ENCODE results near the gene CUX1. TPM values are rescaled to one million over a fixed set of nuclear protein-coding genes. Genes with fewer than 3 reads are reported as not detected.

Gene CUX1
- total RNA-seq, 4 donors from 2014 or later = 56.9 to 124 (median 93.2) TPM

DNA sequence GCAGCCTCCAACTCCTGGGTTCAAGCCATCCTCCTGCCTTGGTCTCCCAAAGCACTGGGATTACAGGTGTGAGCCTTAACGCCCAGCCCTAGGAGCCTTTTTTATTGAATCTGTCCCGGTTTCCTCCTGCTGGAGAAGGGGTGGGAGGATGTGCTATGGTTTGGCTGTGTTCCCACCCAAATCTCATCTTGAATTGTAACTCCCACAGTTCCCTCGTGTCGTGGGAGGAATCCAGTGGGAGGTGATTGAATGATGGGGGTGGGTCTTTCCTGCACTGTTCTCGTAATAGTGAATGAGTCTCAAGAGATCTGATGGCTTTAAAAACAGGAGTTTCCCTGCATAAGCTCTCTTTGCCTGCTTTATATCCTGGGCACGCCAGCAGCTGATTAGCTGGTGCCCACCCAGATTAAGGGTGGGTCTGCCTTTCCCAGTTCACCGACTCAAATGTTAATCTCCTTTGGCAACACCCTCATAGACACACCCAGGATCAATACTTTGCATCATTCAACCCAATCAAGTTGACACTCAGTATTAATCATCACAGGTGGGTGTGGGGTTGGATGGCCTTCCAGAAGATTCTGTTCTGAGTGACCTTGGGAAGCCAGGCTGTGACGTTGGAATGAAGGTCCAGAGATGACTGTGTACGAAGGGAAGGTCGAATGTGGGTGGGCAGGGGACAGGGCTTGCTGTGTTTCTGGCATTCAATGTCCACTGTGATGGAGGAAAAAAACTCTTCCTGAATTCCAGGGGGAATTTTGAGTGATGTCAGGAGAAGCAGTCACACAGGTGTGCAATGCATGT lies 33.8 kb upstream of the CUX1 start:
- TF ChIP-seq POLR2A (IDR thresholded peaks at IDR 0.05) (no peak), POLR2AphosphoS5 (IDR thresholded peaks at IDR 0.05) (no peak), EP300 (IDR thresholded peaks at IDR 0.05; ENCODE audit: low read depth) (no peak)
- TF ChIP-seq, protein P1, sequence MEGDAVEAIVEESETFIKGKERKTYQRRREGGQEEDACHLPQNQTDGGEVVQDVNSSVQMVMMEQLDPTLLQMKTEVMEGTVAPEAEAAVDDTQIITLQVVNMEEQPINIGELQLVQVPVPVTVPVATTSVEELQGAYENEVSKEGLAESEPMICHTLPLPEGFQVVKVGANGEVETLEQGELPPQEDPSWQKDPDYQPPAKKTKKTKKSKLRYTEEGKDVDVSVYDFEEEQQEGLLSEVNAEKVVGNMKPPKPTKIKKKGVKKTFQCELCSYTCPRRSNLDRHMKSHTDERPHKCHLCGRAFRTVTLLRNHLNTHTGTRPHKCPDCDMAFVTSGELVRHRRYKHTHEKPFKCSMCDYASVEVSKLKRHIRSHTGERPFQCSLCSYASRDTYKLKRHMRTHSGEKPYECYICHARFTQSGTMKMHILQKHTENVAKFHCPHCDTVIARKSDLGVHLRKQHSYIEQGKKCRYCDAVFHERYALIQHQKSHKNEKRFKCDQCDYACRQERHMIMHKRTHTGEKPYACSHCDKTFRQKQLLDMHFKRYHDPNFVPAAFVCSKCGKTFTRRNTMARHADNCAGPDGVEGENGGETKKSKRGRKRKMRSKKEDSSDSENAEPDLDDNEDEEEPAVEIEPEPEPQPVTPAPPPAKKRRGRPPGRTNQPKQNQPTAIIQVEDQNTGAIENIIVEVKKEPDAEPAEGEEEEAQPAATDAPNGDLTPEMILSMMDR (IDR thresholded peaks at IDR 0.05) = no peak
- Histone ChIP-seq H3K27ac (no peak overlapping the region), H3K36me3 (no peaks in the 10 kb centered on the region), H3K27me3 (no peaks in the 10 kb centered on the region), H3K9me3 (no peaks in the 10 kb centered on the region), H3K4me3 (no peak overlapping the region), H3K4me1 (peaks cover 0 to 6% (median 2%) of the 10 kb centered on the region in 4 donors)
- in situ Hi-C loops (cut with MboI; ENCODE audit: low pct_ligation_motif_present in 1 of 4, low pct_unique_long_range_greater_than_20kb in 1 of 4, low sequenced_read_pairs in 3 of 4) = no loop called here
- DNase-seq = no peak
- intact Hi-C loops (cut with DNase I; ENCODE audit: low total_unique reads) = no loop called here
- WGBS, 2 donors (ENCODE audit: low coverage in 1 of 2) = 63 to 67% methylated on average over 3 to 10 of the region's 10 CpGs

DNA sequence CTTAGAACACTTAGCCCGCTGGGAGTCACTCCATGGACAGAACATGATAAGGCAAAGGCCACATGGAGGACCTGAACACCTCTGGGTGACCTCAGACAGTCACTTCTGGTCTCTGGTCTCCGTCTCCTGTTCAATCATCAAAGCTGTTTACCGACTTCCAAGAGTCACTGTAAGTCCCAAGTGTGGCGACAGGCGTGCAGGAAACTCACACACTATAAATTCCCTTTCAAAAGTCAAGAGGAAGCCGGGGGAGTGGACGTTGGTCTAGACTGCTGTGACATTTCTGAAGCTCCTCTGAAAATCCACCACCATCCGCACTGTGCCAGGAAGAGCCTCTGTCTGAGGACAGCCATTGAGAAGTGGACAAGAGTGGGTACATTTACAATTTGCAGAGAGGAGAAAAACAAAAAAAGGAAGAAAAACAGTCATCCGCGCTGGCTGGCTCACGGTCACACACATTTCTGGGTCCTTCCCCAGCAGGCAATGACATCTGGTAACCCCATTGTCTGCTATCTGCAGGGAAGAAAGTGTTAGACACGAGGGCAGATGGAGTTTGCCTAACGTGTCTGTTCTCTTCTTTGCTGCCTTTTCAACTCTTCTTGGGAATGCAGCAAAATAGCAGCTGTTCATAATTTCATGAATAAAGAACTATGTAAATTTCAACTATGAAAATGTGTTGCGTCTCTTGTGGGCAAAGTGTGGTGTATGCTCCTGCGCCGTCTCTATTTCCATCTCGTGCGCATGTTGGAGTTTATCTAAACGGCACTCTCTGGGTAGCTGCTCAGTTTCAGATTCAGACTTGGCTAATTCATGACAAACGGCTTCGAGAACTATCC lies 32.9 kb upstream of the CUX1 start:
- H3K4me1 ChIP-seq = peaks cover 0 to 6% (median 2%) of the 10 kb centered on the region in 4 donors
- TF ChIP-seq POLR2AphosphoS5 (IDR thresholded peaks at IDR 0.05) (no peak), POLR2A (IDR thresholded peaks at IDR 0.05) (no peak), EP300 (IDR thresholded peaks at IDR 0.05; ENCODE audit: low read depth) (no peak)
- TF ChIP-seq, protein P1 (IDR thresholded peaks at IDR 0.05) = no peak
- H3K27me3 ChIP-seq = no peaks in the 10 kb centered on the region
- intact Hi-C loops (cut with DNase I; ENCODE audit: low total_unique reads) (no loop called here), in situ Hi-C loops (cut with MboI; ENCODE audit: low pct_ligation_motif_present in 1 of 4, low pct_unique_long_range_greater_than_20kb in 1 of 4, low sequenced_read_pairs in 3 of 4) (no loop called here)
- WGBS, 2 donors (ENCODE audit: low coverage in 1 of 2) = 50 to 61% methylated on average over 11 to 21 of the region's 21 CpGs
- no peak overlapping the region for H3K4me3 ChIP-seq
- H3K9me3 ChIP-seq = no peaks in the 10 kb centered on the region
- DNase-seq = no peak
- H3K36me3 ChIP-seq = no peaks in the 10 kb centered on the region
- no peak overlapping the region for H3K27ac ChIP-seq

DNA sequence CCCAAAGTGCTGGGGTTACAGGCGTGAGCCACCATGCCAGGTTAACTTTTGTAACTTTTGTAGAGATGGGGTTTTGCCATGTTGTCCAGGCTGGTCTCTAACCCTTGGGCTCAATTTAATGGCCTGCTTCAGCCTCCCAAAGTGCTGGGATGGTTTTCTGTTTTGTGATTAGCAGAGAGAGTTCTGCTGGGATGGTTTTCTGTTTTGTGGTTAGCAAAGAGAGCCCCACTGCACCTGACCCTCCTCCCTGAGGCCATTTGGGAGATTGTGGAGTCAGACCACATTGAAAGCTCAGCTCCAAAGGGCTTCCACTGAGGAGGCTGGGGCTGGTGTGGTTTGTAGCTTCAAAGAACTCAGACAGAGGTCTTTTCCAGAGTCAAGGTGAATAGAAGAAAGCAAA lies 29.6 kb upstream of the CUX1 start:
- H3K4me1 ChIP-seq = peaks cover 0 to 6% (median 2%) of the 10 kb centered on the region in 4 donors
- intact Hi-C loops (cut with DNase I; ENCODE audit: low total_unique reads) (no loop called here), in situ Hi-C loops (cut with MboI; ENCODE audit: low pct_ligation_motif_present in 1 of 4, low pct_unique_long_range_greater_than_20kb in 1 of 4, low sequenced_read_pairs in 3 of 4) (no loop called here)
- DNase-seq = no peak
- H3K4me3 ChIP-seq = no peak overlapping the region
- TF ChIP-seq POLR2A (IDR thresholded peaks at IDR 0.05) (no peak), EP300 (IDR thresholded peaks at IDR 0.05; ENCODE audit: low read depth) (no peak), POLR2AphosphoS5 (IDR thresholded peaks at IDR 0.05) (no peak)
- TF ChIP-seq, protein P1 (IDR thresholded peaks at IDR 0.05) = no peak
- 100% methylated on average over 1 of the region's 1 CpG; no CpG with 5 or more reads in 1 of the 2 donors for WGBS, 2 donors (ENCODE audit: low coverage in 1 of 2)
- H3K27me3 ChIP-seq = no peaks in the 10 kb centered on the region
- no peaks in the 10 kb centered on the region for H3K9me3 ChIP-seq
- H3K36me3 ChIP-seq = no peaks in the 10 kb centered on the region
- no peak overlapping the region for H3K27ac ChIP-seq

DNA sequence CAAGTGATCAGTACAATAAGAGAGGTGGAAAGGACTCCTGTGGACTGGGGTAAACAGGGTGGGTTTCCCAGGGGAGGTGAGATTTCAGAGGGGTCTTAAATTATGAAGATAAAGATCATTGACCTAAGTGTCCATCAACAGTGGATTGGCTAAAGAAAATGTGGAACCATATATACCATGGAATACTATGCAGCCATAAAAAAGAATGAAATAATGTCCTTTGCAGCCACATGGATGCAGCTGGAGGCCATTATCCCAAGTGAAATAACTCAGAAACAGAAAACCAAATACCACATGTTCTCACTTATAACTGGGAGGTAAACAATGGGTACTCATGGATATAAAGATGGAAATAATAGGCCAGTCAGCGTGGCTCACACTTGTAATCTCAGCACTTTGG lies 28.9 kb upstream of the CUX1 start:
- Histone ChIP-seq H3K27me3 (no peaks in the 10 kb centered on the region), H3K27ac (no peak overlapping the region), H3K4me1 (peaks cover 0 to 6% (median 2%) of the 10 kb centered on the region in 4 donors), H3K9me3 (no peaks in the 10 kb centered on the region), H3K4me3 (no peak overlapping the region), H3K36me3 (no peaks in the 10 kb centered on the region)
- intact Hi-C loops (cut with DNase I; ENCODE audit: low total_unique reads) (no loop called here), in situ Hi-C loops (cut with MboI; ENCODE audit: low pct_ligation_motif_present in 1 of 4, low pct_unique_long_range_greater_than_20kb in 1 of 4, low sequenced_read_pairs in 3 of 4) (no loop called here)
- 64 to 100% methylated on average over 1 of the region's 1 CpG for WGBS, 2 donors (ENCODE audit: low coverage in 1 of 2)
- DNase-seq = no peak
- no peak for TF ChIP-seq EP300 (IDR thresholded peaks at IDR 0.05; ENCODE audit: low read depth)
- TF ChIP-seq, protein P1 (IDR thresholded peaks at IDR 0.05) = no peak
- no peak for TF ChIP-seq POLR2A (IDR thresholded peaks at IDR 0.05)
- TF ChIP-seq POLR2AphosphoS5 (IDR thresholded peaks at IDR 0.05) = no peak
